Measurements from ENCODE around the gene TMCC1.

DNA sequence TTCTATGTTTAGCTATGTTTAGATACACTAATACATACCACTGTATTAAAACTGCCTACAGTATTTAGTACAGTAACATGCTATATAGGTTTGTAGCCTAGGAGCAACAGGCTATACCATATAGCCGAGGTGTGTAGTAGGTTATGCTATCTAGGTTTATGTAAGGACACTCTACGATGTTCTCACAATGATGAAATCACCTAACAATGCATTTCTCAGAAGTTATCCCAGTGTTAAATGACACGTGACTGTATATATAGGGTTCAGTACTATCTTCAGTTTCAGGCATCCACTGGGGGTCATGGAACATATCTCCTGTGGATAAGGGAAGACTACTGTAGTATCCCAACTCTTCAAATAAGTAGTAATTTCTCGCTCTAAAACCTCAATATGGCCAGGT is 97.4 kb downstream of the TMCC1 start:
- TF ChIP-seq, protein P1, sequence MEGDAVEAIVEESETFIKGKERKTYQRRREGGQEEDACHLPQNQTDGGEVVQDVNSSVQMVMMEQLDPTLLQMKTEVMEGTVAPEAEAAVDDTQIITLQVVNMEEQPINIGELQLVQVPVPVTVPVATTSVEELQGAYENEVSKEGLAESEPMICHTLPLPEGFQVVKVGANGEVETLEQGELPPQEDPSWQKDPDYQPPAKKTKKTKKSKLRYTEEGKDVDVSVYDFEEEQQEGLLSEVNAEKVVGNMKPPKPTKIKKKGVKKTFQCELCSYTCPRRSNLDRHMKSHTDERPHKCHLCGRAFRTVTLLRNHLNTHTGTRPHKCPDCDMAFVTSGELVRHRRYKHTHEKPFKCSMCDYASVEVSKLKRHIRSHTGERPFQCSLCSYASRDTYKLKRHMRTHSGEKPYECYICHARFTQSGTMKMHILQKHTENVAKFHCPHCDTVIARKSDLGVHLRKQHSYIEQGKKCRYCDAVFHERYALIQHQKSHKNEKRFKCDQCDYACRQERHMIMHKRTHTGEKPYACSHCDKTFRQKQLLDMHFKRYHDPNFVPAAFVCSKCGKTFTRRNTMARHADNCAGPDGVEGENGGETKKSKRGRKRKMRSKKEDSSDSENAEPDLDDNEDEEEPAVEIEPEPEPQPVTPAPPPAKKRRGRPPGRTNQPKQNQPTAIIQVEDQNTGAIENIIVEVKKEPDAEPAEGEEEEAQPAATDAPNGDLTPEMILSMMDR (IDR thresholded peaks at IDR 0.05), result no peak
- no peak for TF ChIP-seq POLR2A (IDR thresholded peaks at IDR 0.05)
